LHCN-M2 (cell line): ENCODE data around the gene SMPX. TPM values are rescaled to one million over a fixed set of nuclear protein-coding genes. Genes with fewer than 3 reads are reported as not detected.
"Not testable (repeated sequence)": the region's sequence is repeated elsewhere in the genome, so short reads cannot be mapped to it uniquely, and the experiment has no call there.

Experiments used
- DNase-seq: peaks from one replicate; pipeline ENCODE4 v3.0.0-alpha.2; 2012; ENCODE audit warnings: low read depth
- polyA plus RNA-seq: library from polyadenylated mRNA; unstranded; fragments of >200 nt; gene quantifications from one replicate; pipeline ENCODE4 v1.2.1, GENCODE V29; 2012; ENCODE audit warnings: missing spikeins
- total RNA-seq: library from RNA; depleted of rRNA; stranded (reverse); fragments of >200 nt; gene quantifications from 2 replicates; pipeline ENCODE4 v1.2.3, GENCODE V29; 2014; rRNA removed

The SMPX gene
- total RNA-seq, result not detected in 2 replicates
- polyA plus RNA-seq, result 0.21 TPM

GRCh38 chrX:21757960-21758359 is at the start of gene SMPX:
Gene SMPX (minus strand): TSS chrX:21758116. CDS start chrX:21754290, 3,826 bp downstream.
- DNase-seq, result no peak

GRCh38 chrX:21806691-21807090 is 48.8 kb upstream of the SMPX start:
- DNase-seq, result peak; percentile 5

DNA sequence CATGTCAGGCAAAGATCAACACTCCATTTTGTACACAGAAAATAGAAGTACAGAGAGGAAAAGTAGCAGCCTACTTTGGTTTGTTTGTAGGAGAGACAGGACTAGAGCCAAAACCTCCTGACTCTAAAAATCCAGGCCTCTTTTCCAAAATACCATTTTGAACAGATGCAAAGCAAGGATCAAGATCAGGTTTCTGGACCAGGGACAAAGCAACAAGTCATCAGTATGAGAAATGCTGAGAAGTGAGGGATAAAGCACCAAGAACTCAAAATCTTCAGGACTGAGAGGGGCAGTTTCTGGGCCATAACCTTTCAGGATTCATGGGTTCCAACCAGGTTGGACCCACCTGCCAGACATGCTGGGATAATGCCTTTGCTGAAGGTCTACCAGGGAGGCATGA is 44.9 kb upstream of the SMPX start:
- DNase-seq, result no peak

- no peak for DNase-seq
Observed at GRCh38 chrX:21802054-21802670, 44.2 kb upstream of the SMPX start.

GRCh38 chrX:21800344-21800770 is 42.4 kb upstream of the SMPX start:
- DNase-seq, result peak; percentile 81

- no peak for DNase-seq
Observed at GRCh38 chrX:21799767-21800166, 41.9 kb upstream of the SMPX start.

DNA sequence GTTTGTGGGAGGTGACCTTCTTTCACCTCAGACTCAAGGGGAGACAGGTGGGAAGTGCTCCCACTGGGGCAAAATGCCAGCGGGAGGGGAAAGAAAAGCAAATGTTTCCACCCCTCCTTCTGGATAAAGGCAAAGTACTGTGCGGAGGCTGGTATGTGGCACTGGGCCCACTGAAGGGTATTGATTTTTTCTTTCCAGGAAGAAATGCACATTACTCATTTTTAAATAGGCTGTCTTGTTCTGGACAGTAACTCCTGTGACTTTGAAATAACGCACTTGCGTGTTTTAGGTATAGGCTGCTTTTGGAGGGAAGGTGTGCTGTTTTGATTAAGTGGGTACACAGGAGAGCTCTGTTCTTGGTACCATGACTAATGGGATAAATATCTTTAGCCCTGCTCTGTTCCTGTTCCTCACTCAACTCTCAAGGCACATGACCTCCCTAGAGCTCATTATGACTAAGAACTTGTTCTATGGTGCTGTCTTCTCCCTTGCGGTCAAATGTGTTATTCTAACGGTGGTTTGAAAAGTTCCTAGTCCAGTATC is 40.8 kb upstream of the SMPX start:
- DNase-seq, result peak; percentile 92

- no peak for DNase-seq
Observed at GRCh38 chrX:21781976-21782375, 24.1 kb upstream of the SMPX start.

GRCh38 chrX:21781525-21781924 is 23.6 kb upstream of the SMPX start:
- DNase-seq, result peak; percentile 90

DNA sequence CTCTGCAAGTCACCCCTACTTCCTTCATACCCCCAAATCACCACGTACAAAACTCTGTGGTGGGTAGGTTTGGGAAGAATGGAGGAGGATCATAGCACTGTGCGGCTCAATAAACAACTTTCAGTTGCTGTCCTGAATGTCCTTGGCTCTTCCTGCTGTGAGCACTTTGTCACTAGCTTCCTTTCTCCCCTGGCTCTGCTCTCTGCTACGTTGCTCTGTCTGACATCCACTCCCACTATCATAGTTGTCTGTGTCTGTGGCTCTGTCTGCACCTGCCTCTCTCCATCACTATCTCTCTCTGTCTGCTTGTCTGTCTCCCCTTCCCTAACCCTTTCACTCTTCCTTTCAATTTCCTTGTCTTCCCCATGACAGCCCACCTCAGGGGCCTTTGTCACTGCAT is 21.2 kb upstream of the SMPX start:
- peak; percentile 21 for DNase-seq

GRCh38 chrX:21778236-21778635 is 20.3 kb upstream of the SMPX start:
- no peak for DNase-seq

DNA sequence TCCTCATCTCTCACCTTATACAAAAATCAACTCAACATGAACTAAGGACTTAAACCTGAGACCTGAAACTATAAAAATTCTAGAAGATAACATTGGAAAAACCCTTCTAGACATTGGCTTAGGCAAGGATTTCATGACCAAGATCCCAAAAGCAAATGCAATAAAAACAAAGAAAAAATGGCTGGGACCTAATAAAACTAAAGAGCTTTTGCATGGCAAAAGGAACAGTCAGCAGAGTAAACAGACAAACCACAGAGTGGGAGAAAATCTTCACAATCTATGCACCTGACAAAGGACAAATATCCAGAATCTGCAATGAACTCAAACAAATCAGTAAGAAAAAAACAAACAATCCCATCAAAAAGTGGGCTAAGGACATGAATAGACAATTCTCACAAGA is 17.2 kb upstream of the SMPX start:
- DNase-seq, result not testable (repeated sequence)

- not testable (repeated sequence) for DNase-seq
Observed at GRCh38 chrX:21773036-21773435, 15.1 kb upstream of the SMPX start.

DNA sequence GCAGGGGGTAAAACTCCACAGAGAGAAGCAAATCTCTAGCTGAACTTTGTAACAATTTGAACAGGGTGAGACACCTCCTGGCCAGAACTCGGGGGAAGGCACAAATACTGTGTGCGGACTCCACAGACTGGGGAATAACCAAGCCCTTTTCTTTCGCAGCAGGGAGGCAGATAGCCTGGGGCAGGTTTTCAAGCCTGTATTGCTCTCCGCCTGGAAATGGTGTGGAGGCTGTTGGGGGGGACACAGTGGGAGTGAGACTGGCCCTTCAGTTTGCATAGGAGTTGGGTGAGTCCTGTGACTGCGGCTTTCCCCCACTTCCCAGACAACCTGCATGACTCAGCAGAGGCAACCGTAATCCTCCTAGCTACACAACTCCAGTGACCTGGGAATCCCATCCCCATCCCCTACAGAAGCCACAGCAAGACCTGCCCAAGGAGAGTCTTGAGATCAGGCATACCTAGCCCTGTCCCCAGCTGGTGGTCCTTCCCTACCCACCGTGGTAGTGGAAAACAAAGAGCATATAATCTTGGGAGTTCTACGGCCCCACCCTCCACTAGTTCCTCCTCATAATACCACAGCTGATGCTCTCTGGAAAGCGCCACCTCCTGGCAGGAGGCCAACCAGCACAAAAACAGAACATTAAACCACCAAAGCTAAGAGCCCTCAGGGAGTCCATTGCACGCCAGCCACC is 12.9 kb upstream of the SMPX start:
- DNase-seq, result no peak

DNA sequence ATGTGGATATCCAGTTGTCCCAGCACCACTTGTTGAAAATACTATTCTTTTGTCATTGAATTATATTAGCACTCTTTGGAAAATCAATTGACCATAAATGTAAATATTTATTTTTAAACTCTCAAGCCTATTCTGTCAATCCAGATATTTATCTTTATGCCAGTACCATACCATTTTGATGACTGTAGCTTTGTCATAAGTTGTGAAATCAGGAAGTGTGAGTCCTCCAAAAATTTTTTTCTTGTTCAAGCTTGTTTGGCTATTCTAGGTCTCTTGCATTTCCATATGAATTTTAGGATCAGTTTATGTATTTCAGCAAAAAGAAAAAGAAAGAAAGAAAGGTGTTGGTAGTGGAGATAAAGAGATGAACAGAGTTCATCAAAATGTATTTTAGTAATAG is 8.2 kb upstream of the SMPX start:
- no peak for DNase-seq

DNA sequence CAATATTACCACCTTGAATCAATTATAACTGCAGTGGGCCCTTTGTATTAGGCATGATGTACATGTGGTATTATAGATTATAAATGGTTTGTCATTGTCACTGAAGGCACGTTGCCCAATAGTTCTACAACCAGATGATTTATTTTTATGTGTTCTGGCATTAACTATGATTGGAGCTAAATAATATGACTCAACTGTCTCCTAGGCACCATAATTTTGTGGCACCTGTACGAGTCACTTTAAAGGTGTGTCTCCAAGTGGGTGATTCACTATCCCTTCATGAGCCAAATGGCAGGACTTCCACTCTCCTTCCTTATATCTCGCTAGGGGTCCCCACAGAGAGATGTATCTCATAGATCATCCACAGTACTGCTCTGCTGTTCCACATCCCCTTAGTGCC is 6.1 kb upstream of the SMPX start:
- no peak for DNase-seq

DNA sequence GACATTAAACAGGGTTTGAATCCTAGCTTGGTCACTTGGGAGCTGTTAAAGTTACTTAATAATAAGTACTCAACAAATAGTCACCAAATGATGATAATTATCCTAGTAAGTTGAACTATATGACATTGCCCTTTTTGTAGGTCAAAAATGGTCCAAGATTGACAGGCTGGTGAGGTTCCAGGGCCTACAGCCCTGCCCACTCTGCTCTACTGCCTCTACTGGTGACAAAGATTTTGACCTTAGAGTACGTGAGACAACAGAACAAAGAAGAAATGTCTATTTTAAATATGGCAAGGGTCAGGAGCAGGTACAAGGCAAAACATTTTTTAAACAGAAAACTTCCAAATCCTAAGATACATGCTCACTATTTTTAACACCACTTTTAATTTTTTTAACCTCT is 572 bp upstream of the SMPX start:
- DNase-seq, result no peak

- DNase-seq, result peak; percentile 71
Observed at GRCh38 chrX:21756785-21757529, 959 bp downstream of the SMPX start.

DNA sequence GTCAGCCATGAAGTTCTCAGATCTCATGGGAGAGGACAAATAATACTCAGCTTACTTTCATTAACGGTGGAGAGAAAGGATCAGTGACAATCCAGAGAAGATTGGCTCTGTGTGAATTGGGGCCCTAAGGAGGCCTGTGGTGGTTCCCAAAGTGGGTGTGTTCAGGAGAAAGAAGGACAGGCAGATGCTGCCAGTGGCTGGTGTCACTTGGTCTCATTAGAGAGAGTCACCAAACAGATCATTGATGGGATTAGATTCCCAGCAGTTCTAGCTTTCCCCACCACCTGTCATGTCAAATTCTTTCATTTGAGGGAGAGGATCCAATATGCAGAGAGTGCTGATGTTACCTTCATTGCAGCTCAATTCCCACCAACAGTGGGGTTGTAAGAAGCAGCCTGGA is 8.0 kb downstream of the SMPX start:
- DNase-seq, result no peak

DNA sequence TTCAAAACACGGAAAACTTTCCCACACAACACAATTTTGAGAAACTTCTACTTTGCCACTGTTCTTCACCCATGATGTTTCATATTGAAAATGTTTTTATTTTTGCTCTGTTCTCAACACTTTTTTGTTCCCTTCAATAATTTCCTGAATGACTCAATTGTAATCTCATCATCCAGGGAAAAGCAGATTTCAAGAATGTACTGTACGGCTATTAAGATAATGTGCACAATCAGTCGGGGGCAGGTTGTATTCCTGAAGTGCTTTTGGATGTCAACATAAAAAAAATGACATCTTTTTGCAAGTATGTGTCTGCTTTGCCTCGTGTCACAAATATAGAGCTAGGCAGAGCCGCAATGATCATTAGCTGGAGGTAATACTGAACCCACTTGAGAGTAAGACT is 9.7 kb downstream of the SMPX start:
- no peak for DNase-seq

GRCh38 chrX:21747558-21747957 is 10.4 kb downstream of the SMPX start:
- no peak for DNase-seq

DNA sequence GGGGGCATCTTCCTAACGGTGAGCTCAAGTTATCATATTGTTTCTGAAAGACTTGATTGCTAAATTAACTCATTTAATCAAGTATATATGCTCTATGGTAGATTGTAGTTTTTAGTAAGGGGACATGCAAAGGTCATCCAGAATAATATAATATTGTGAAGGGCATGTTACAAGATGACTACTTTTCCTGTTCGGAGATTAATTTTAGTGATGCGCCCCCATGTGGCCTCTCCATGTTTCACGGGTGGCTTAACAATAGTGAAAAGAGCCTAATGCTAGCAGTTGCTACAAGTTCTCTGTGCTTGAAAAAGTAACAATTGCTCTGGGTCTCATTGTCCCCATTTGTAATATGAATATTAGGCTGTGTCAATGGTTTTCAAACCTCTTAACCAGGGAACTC is 12.2 kb downstream of the SMPX start:
- peak; percentile 31 for DNase-seq
